Measurements from ENCODE around the gene ACOT13.

GRCh38 chr6:24709014-24709711 lies 42.3 kb downstream of the ACOT13 start:
- no peak for TF ChIP-seq CTCF (IDR thresholded peaks at IDR 0.05; ENCODE audit: low read depth, low read length, poor library complexity, severe bottlenecking)
- no peak for TF ChIP-seq EZH2phosphoT487 (IDR thresholded peaks at IDR 0.05; ENCODE audit: borderline replicate concordance, low read length)
